NCI-H510A (cell line): ENCODE measurements around the gene STOML1.
"Not testable (repeated sequence)": the region's sequence is repeated elsewhere in the genome, so short reads cannot be mapped to it uniquely, and the experiment has no call there.

Experiments
- DNase-seq: peaks from one replicate; lab custom pipeline; 2025; lab: John Stamatoyannopoulos, UW

The STOML1 gene

GRCh38 chr15:73986776-73987056, 5.4 kb downstream of the STOML1 start:
- no peak for DNase-seq

GRCh38 chr15:73986055-73986775, 5.9 kb downstream of the STOML1 start:
- no peak for DNase-seq

- DNase-seq = no peak
These were observed 6.8 kb downstream of the STOML1 start for GRCh38 chr15:73985101-73985873.

- DNase-seq = no peak
These were observed 7.7 kb downstream of the STOML1 start for GRCh38 chr15:73984208-73984979.

- DNase-seq = no peak
These were observed 8.3 kb downstream of the STOML1 start for GRCh38 chr15:73983773-73984172.

GRCh38 chr15:73983211-73983727, 8.8 kb downstream of the STOML1 start:
- DNase-seq = no peak

GRCh38 chr15:73982222-73982962, 9.7 kb downstream of the STOML1 start:
- DNase-seq = no peak

- no peak for DNase-seq
These were observed 10.3 kb downstream of the STOML1 start for GRCh38 chr15:73981761-73982221.

GRCh38 chr15:73979636-73980035, 12.5 kb downstream of the STOML1 start:
- no peak for DNase-seq

GRCh38 chr15:73978896-73979295, 13.2 kb downstream of the STOML1 start:
- DNase-seq = no peak

- DNase-seq = not testable (repeated sequence)
These were observed 16.5 kb downstream of the STOML1 start for GRCh38 chr15:73975440-73976125.

GRCh38 chr15:73973683-73974200, 18.4 kb downstream of the STOML1 start:
- DNase-seq = not testable (repeated sequence)

GRCh38 chr15:73972984-73973682, 19.0 kb downstream of the STOML1 start:
- peak; percentile 54 for DNase-seq

GRCh38 chr15:73969151-73969759, 22.8 kb downstream of the STOML1 start:
- DNase-seq = no peak

- DNase-seq = no peak
These were observed 23.6 kb downstream of the STOML1 start for GRCh38 chr15:73968461-73968860.

GRCh38 chr15:73965758-73966113, 26.4 kb downstream of the STOML1 start:
- DNase-seq = no peak

GRCh38 chr15:73965094-73965757, 26.9 kb downstream of the STOML1 start:
- DNase-seq = no peak

GRCh38 chr15:73964736-73965093, 27.4 kb downstream of the STOML1 start:
- peak; percentile 22 for DNase-seq

GRCh38 chr15:73962433-73962832, 29.7 kb downstream of the STOML1 start:
- no peak for DNase-seq
